GM12892 (cell line): Measurements from ENCODE around the gene DUXB.

Experiments
- POLR2A ChIP-seq: IDR thresholded peaks from 2 replicates; pipeline ENCODE4 v1.6.1; 2011; ENCODE audit warnings: low read depth, low read length, control low read depth
- TAF1 ChIP-seq: IDR thresholded peaks from 2 replicates; pipeline ENCODE4 v1.6.1; 2011; ENCODE audit warnings: low read depth, mild to moderate bottlenecking, control low read depth, low read length, borderline replicate concordance

DNA sequence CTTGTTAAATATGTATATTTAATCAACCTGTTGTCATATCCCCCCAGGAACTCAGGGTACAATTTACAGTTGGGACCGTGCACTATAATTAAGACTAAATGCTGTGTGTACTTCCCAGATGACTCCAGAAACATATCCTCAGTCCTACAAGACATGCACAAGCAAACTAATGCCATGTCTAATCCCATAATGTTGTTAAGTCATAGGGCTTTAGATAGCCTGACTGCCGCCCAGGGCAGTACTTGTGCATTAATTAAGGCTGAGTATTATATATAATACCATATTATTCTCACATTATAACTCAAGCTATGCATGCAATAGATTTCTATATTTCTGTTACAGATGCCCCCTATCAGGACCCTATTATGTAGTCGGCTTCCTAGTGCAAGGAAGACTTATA is 45.1 kb upstream of the DUXB start:
- TF ChIP-seq POLR2A (no peak), TAF1 (no peak)
